OCI-LY3 (cell line): Measurements from ENCODE around the gene RARS2.

Source experiments
- EZH2phosphoT487 ChIP-seq: fragments of 200-600 bp; shearing (Covaris generic); IDR thresholded peaks from 2 replicates; pipeline ENCODE4 v1.6.1; 2018; ENCODE audit warnings: antibody characterized with exemption, mixed run types, low read depth
- TF ChIP-seq, protein P1 (sequence below): fragments of 200-600, 300-600 bp; sonication (generic); IDR thresholded peaks from 2 replicates; pipeline ENCODE4 v1.5.1; 2014; ENCODE audit warnings: antibody characterized with exemption, low read length, low read depth

- TF ChIP-seq, protein P1, sequence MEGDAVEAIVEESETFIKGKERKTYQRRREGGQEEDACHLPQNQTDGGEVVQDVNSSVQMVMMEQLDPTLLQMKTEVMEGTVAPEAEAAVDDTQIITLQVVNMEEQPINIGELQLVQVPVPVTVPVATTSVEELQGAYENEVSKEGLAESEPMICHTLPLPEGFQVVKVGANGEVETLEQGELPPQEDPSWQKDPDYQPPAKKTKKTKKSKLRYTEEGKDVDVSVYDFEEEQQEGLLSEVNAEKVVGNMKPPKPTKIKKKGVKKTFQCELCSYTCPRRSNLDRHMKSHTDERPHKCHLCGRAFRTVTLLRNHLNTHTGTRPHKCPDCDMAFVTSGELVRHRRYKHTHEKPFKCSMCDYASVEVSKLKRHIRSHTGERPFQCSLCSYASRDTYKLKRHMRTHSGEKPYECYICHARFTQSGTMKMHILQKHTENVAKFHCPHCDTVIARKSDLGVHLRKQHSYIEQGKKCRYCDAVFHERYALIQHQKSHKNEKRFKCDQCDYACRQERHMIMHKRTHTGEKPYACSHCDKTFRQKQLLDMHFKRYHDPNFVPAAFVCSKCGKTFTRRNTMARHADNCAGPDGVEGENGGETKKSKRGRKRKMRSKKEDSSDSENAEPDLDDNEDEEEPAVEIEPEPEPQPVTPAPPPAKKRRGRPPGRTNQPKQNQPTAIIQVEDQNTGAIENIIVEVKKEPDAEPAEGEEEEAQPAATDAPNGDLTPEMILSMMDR: no peak
- TF ChIP-seq EZH2phosphoT487: no peak
Observed at GRCh38 chr6:87573307-87574024, 16.3 kb downstream of the RARS2 start.
